PC-9 (cell line): ENCODE results near the gene TAF9.

Source experiments
- CTCF ChIP-seq: fragments of 200-600 bp; sonication (generic); conservative IDR thresholded peaks from 2 replicates; pipeline ENCODE4 v1.6.1; 2017; ENCODE audit warnings: mixed run types, antibody characterized with exemption, mild to moderate bottlenecking, moderate library complexity
- EZH2 ChIP-seq: fragments of 200-600 bp; sonication (generic); IDR thresholded peaks from 2 replicates; pipeline ENCODE4 v1.8.0; 2017; ENCODE audit warnings: antibody characterized with exemption, low read depth

GRCh38 chr5:69343083-69343482 is 26.2 kb downstream of the TAF9 start:
- no peak for TF ChIP-seq EZH2
- TF ChIP-seq CTCF, result no peak
